Endodermal cell (in vitro differentiated cells): ENCODE measurements around the gene LTBP1. TPM values are rescaled to one million over a fixed set of nuclear protein-coding genes. Genes with fewer than 3 reads are reported as not detected.

Source experiments
- DNase-seq: peaks from one replicate; pipeline ENCODE4 v3.0.0-alpha.2; 2017
- H3K27ac ChIP-seq: 2 replicates; pipeline ENCODE4 v1.5.1; 2013; ENCODE audit warnings: mild to moderate bottlenecking, low read depth, low read length, moderate library complexity
- H3K27me3 ChIP-seq: 2 replicates; pipeline ENCODE4 v1.6.1; 2013; ENCODE audit warnings: mild to moderate bottlenecking, low read length, moderate library complexity; ENCODE audit not compliant: insufficient read depth, control insufficient read depth, poor library complexity, severe bottlenecking
- H3K36me3 ChIP-seq: 2 replicates; pipeline ENCODE4 v1.7.0; 2013; ENCODE audit warnings: mild to moderate bottlenecking, low read length, moderate library complexity; ENCODE audit not compliant: control insufficient read depth, insufficient read depth
- H3K4me1 ChIP-seq: one replicate; pipeline ENCODE4 v1.7.0; 2013; ENCODE audit warnings: low read length; ENCODE audit not compliant: control insufficient read depth, insufficient read depth
- H3K4me3 ChIP-seq: 2 replicates; pipeline ENCODE4 v1.5.1; 2013; ENCODE audit warnings: mild to moderate bottlenecking, low read length, moderate library complexity
- H3K9ac ChIP-seq: 2 replicates; pipeline ENCODE4 v1.6.1; 2013; ENCODE audit warnings: mild to moderate bottlenecking, low read length, moderate library complexity; ENCODE audit not compliant: poor library complexity, severe bottlenecking; ENCODE audit errors: extremely low read depth
- H3K9me3 ChIP-seq: 2 replicates; pipeline ENCODE4 v1.6.1; 2013; ENCODE audit warnings: mild to moderate bottlenecking, low read length, moderate library complexity; ENCODE audit not compliant: control insufficient read depth
- H3K27ac Mint-ChIP-seq: 2 replicates; pipeline ENCODE4 v1.8.0; 2020; ENCODE audit warnings: mixed read lengths
- H3K27me3 Mint-ChIP-seq: 2 replicates; pipeline ENCODE4 v1.8.0; 2021; ENCODE audit warnings: mild to moderate bottlenecking, mixed read lengths; ENCODE audit not compliant: insufficient read depth
- H3K36me3 Mint-ChIP-seq: 2 replicates; pipeline ENCODE4 v1.8.0; 2020; ENCODE audit warnings: low read depth, mixed read lengths
- H3K4me1 Mint-ChIP-seq: 2 replicates; pipeline ENCODE4 v1.8.0; 2020; ENCODE audit warnings: mixed read lengths
- H3K4me3 Mint-ChIP-seq: 2 replicates; pipeline ENCODE4 v1.8.0; 2020; ENCODE audit warnings: mild to moderate bottlenecking, moderate library complexity, mixed read lengths
- H3K9me3 Mint-ChIP-seq: 2 replicates; pipeline ENCODE4 v1.8.0; 2020; ENCODE audit warnings: mild to moderate bottlenecking, mixed read lengths
- CTCF ChIP-seq: fragments of 200-600 bp; sonication (generic); conservative IDR thresholded peaks from 2 replicates; pipeline ENCODE4 v1.5.0; 2021; ENCODE audit warnings: antibody characterized with exemption, mild to moderate bottlenecking
- WGBS, 2 experiments: methylation state at CpG; one replicate each; pipeline versions ENCODE4 v1.1.5 to v1.1.7; 2013; ENCODE audit warnings: missing lambda C conversion rate in 2 of 2, mixed read lengths in 1 of 2; ENCODE audit not compliant: insufficient coverage in 1 of 2, insufficient read length in 1 of 2; 5-methylcytosine and 5-hydroxymethylcytosine counted together
- total RNA-seq, 2 donors: library from RNA; stranded (reverse); fragmentation: NEBNext Ultra II Directional in 1 of 2; extraction: Animal tissue kit (Norgen Biotek cat#: 25700) in 1 of 2; gene quantifications; 2 replicates in 1 of 2; 3 replicates in 1 of 2; pipeline ENCODE4 v1.2.1, GENCODE V29; 2021

The LTBP1 gene
- total RNA-seq, 2 donors from 2014 or later, result 43.2 to 43.4 TPM

- no peaks in the 10 kb centered on the region for H3K4me1 ChIP-seq
- H3K4me3 ChIP-seq, result no peak overlapping the region
- no peaks in the 10 kb centered on the region for H3K27me3 ChIP-seq
- H3K9ac ChIP-seq, result no peak overlapping the region
- no peak overlapping the region for H3K4me3 Mint-ChIP-seq
- H3K36me3 Mint-ChIP-seq, result peaks cover 22% of the 10 kb centered on the region
- H3K27ac ChIP-seq, result no peak overlapping the region
- H3K27me3 Mint-ChIP-seq, result no peaks in the 10 kb centered on the region
- WGBS, 2 experiments, result 91 to 100% methylated on average over 2 to 8 of the region's 8 CpGs
- H3K27ac Mint-ChIP-seq, result no peak overlapping the region
- DNase-seq, result no peak
- H3K4me1 Mint-ChIP-seq, result no peaks in the 10 kb centered on the region
- peaks cover 19% of the 10 kb centered on the region for H3K9me3 Mint-ChIP-seq
- H3K9me3 ChIP-seq, result peaks cover 23% of the 10 kb centered on the region
- no peak for TF ChIP-seq CTCF
- peaks cover 4% of the 10 kb centered on the region for H3K36me3 ChIP-seq
Observed at GRCh38 chr2:33354981-33355380, 408.2 kb downstream of the LTBP1 start.

- TF ChIP-seq CTCF, result no peak
- Mint-ChIP-seq H3K4me3 (no peak overlapping the region), H3K36me3 (peaks cover 17% of the 10 kb centered on the region), H3K4me1 (no peaks in the 10 kb centered on the region), H3K9me3 (peaks cover 19% of the 10 kb centered on the region), H3K27ac (no peak overlapping the region), H3K27me3 (no peaks in the 10 kb centered on the region)
- H3K9me3 ChIP-seq, result peaks cover 23% of the 10 kb centered on the region
- H3K4me3 ChIP-seq, result no peak overlapping the region
- peaks cover 4% of the 10 kb centered on the region for H3K36me3 ChIP-seq
- H3K27me3 ChIP-seq, result no peaks in the 10 kb centered on the region
- no peak for DNase-seq
- H3K9ac ChIP-seq, result no peak overlapping the region
- no peaks in the 10 kb centered on the region for H3K4me1 ChIP-seq
- WGBS, 2 experiments, result 92 to 94% methylated on average over 6 of the region's 6 CpGs
- no peak overlapping the region for H3K27ac ChIP-seq
Observed at GRCh38 chr2:33358878-33359277, 412.1 kb downstream of the LTBP1 start.

GRCh38 chr2:33363325-33364298 lies 416.9 kb downstream of the LTBP1 start:
- 93 to 94% methylated on average over 3 to 4 of the region's 5 CpGs for WGBS, 2 experiments
- Histone ChIP-seq H3K9me3 (no peaks in the 10 kb centered on the region), H3K9ac (no peak overlapping the region), H3K4me3 (no peak overlapping the region), H3K27ac (no peak overlapping the region), H3K4me1 (no peaks in the 10 kb centered on the region), H3K36me3 (no peaks in the 10 kb centered on the region), H3K27me3 (no peaks in the 10 kb centered on the region)
- no peaks in the 10 kb centered on the region for H3K27me3 Mint-ChIP-seq
- H3K9me3 Mint-ChIP-seq, result no peaks in the 10 kb centered on the region
- H3K4me3 Mint-ChIP-seq, result no peak overlapping the region
- H3K27ac Mint-ChIP-seq, result no peak overlapping the region
- no peak for DNase-seq
- H3K4me1 Mint-ChIP-seq, result no peaks in the 10 kb centered on the region
- peaks cover 9% of the 10 kb centered on the region for H3K36me3 Mint-ChIP-seq
- TF ChIP-seq CTCF, result no peak
